Measurements from ENCODE around the gene GAPDHS. TPM values are rescaled to one million over a fixed set of nuclear protein-coding genes. Genes with fewer than 3 reads are reported as not detected.
A peak's percentile ranks its signal among the peaks of the same experiment; 100 is the strongest.

Gene GAPDHS
- total RNA-seq, 1 donor from 2014 or later, result not detected

DNA sequence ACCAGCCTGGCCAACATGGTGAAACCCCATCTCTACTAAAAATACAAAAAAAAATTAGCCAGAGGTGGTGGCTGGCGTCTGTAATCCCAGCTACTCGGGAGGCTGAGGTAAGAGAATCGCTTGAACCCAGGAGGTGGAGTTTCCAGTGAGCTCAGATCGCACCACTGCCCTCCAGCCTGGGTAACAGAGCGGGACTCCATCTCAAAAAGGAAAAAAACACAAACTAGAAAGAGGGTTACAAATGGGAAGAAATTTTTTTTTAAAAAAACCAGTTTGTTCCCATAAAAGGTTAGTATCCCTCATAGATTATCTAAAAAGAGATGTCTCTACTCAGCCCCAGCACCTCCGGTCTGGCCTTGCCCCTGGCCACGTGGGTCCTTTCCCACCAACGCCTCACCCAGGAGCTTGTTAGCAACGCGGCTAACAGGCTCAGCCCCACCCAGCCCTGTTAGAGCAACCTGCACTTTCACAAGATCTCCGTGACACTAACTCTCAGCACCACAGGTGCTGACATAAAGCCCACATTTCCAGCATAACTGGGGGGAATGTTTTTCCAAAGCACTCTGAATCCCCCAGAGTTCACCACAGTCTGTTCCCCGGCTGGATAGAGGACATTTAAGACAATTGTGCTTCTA lies 24.1 kb upstream of the GAPDHS start:
- peak; percentile 47 for ATAC-seq

DNA sequence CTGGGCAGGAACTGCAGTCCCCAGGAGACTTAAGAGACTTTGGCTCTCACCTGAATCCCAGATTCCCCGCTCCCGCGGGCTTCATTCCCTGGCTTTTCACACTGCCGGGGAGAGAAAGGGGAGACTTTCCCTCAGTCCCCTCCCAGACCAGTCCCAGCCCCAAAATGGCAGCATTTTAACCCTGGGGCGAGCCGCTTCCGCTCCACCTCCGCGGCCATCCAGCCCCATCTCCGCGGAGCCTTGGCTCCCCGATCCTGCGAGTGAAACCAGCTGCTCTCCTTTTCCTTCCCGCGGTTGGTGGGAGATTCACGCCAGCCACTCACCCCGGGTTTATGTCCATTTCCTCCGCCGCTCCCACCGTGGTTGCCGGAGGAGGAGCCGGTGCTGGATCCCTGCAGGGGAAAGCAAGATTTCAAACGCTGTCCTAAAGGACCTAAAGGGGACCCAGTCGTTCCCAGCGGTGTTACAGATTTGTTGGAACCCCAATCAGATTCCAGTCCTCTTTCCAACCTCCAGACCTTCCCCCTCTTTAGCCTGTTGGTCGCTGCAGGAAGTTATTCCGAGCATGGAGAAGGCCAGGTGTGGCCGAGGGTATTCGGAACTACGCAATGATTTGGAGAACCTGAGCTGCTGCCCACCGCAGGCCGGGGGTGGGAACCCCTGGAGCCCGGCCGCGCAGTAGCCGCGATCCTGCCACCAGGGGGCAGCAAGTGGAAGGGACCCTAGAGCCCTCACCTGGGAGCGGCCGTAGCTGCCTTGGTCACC lies 23.2 kb upstream of the GAPDHS start:
- peak; percentile 88 for ATAC-seq
- intact Hi-C loops (cut with DNase I), result no loop called here
- DNase-seq (ENCODE audit: low spot score), result peak; percentile 88

More for the DNA sequence above, 24.1 kb upstream of the GAPDHS start:
- intact Hi-C loops (cut with DNase I), result no loop called here
- DNase-seq (ENCODE audit: low spot score), result no peak

DNA sequence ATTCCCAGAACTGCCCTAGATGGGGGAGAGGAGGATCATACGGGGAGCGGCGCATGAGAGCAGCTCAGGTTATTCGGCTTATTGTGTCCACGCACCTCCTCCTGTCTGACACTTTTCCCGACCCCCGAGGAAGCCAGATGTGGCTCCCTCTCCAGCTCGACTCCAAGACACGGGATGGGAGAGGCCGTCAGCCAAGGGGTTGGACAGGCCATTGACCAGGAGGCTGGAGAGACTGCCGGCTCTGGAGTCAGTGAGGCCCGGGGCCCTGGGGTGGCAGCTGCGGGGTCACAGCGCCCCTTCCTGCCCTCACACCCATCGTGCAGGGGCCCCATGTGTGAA lies 22.7 kb upstream of the GAPDHS start:
- DNase-seq (ENCODE audit: low spot score), result no peak
- ATAC-seq, result peak; percentile 5
- intact Hi-C loops (cut with DNase I), result no loop called here

DNA sequence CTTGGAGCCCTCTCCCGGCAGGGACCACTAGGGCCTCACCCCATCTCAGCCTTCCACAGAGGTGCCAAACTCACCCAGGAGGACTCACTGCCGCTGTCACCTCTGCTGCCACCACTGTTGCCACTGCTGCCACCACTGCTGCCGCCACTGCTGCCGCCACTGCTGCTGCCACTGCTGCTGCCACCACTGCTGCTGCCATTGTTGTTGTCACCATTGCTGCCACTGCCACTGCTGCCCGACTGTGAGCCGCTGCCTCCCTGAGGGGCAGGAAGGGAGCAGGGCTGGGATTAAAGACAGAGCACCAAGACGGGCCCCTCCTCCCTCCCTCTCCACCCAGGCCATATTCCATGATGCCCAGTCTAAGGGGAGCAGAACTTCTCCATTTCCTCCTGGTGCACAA lies 21.9 kb upstream of the GAPDHS start:
- DNase-seq (ENCODE audit: low spot score), result no peak
- no peak for ATAC-seq
- intact Hi-C loops (cut with DNase I), result no loop called here

DNA sequence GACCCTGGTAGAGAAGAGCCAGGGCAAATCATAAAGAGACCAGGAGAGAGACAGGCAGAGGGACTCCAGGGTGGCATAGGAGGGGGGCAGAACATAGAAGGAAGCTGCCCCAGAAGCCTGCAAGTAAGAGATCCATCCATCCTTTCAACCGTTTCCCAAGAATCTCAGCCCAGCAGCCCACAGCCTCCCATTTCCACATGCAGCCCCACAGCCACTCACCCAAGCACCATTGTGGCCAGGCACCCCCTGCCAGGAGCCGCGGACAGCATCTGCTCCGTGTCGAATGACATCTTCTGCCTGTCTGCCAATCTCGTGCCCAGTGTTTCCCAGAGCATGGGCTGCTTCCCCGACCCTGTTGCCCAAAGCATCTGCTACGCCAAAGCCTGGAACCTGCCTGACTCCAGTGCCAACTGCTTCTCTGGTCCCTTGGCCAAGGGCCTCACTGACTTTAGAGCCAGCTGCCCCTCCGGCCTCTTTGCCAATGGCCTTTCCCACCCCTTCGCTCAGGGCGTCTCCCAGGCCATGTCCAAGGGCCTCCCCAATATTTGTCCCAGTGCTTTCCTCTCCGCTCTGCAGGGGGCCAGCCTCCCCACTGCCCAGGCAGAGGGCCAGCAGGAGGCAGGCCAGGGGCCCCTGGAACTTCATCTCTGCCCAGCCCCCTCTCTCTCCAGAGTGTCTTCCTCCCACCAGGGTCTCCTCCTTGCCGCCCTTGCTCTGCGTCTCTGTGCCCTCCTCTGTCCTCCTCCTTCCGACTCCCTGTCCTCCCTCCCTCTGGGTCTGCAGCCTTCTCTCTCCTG lies 20.2 kb upstream of the GAPDHS start:
- ATAC-seq, result no peak
- intact Hi-C loops (cut with DNase I), result no loop called here

DNA sequence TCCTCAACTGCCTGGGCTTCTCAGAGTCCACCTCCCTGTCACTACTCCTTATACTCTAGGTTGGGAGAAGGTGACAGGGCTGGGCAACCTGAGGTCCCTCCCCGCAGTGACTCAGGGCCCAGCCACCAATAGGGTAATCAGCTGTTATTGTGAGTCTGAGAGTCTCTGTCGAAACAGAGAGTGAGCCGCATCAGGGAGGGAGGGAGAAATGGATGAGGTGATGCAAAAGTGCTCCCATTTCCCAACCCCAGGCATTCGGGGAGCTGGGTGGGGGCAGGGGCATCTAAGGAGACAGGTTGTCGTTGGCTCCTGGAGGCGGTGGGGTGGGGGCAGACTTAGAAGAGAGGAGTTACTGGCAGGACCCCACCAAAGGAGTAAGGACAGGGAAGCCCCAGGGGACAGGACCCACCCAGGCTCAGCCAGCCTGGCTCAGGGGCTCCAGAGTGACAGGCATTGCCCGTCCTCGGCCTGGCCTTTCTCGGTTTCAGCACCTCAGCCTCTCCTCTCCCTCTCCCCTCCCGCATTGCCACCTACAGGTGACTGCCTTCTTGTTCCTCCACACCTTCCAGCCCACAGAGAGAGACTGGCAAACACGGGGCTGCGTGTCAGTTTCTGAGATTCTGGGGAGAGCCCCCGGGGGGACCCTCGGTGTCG lies 19.5 kb upstream of the GAPDHS start, which contains the start of gene DMKN:
Gene DMKN (minus strand): TSS at position 22 of the 654 bp plus-strand sequence. CDS start 174 bp downstream, outside the sequence.
- intact Hi-C loops (cut with DNase I), result no loop called here
- ATAC-seq (no peak), DNase-seq (ENCODE audit: low spot score) (no peak)

More for the DNA sequence above, 20.2 kb upstream of the GAPDHS start:
- no peak for DNase-seq (ENCODE audit: low spot score)

DNA sequence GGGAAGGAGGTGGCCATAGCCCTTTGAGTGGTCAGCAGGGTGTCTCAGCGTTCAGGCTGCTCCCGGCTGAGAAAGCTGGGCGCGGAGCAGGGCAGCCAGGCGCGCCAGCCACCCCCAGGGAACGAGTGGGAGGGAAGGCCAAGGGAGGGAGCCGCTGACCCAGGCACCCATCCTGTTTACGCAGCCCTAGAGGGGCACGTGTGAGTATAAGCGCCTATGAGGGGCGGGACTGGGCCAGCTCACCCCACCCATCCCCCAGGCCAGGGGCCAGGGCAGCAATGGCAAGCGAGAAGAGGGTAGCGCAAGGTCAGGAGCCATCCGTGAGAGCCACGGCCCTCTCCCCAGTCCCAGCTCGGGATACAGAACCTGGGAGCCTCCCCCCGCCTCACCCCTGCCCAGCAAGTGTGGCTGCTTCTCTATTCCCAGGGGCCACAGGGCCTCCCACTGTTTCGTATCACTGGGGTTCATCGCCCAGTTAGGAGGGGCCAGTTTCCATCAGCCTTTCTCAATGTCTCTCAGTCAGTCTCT lies 18.9 kb upstream of the GAPDHS start:
- ATAC-seq, result no peak
- intact Hi-C loops (cut with DNase I), result no loop called here
- no peak for DNase-seq (ENCODE audit: low spot score)

DNA sequence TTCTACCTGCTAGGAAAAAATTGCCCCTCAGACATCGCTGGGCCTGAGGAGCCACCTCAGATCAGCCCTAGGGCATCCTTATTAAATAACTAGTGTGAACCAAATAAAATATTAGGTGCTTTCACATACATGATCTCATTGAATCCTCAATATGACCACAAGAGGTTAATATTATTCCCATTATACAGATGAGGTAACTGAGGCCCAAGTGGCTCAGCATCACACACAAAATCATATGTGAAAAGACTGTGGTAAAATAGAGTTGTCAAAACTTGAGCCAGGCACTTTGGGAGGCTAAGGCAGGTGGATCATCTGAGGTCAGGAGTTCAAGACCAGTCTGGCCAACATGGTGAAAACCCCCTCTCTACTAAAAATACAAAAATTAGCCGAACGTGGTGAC lies 16.9 kb upstream of the GAPDHS start:
- DNase-seq (ENCODE audit: low spot score), result no peak
- intact Hi-C loops (cut with DNase I), result no loop called here

DNA sequence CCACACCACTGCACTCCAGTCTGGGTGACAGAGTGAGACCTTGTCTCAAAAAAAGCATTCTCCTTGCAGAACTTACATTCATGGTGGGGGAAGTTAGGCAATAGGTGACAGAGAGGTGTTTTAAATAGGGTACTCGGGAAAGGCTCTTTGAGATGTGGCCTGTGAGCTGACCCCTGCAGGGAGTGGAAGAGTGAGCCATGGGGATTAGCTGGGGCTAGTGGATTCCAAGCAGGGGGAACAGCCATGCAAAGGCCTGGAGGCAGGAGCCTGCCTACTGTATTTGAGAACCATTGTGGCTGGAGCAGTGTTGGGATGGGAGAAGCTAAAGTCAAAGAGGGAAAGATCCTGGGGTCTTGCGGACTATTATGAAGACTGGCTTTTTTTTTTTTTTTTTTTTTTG lies 15.9 kb upstream of the GAPDHS start:
- no peak for DNase-seq (ENCODE audit: low spot score)
- intact Hi-C loops (cut with DNase I), result no loop called here
- no peak for ATAC-seq

More for the DNA sequence above, 16.9 kb upstream of the GAPDHS start:
- ATAC-seq, result no peak

DNA sequence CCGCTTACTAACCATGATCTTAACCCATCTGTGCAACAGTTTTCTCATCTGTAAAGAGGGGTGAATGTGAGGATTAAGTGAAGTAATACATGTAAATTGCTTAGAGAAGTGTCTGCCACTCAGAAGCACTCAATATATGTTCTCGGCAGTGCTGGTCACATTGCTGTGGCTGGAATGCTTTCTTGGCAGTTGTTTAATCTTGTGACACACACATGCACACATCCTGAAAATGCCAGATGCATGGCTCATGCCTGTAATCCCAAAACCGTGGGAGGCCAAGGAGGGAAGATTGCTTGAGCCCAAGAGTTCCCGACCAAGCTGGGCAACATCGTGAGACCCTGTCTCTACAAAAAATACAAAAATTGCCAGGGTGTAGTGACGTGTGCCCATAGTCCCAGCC lies 14.9 kb upstream of the GAPDHS start:
- no peak for DNase-seq (ENCODE audit: low spot score)
- intact Hi-C loops (cut with DNase I), result no loop called here
- no peak for ATAC-seq

DNA sequence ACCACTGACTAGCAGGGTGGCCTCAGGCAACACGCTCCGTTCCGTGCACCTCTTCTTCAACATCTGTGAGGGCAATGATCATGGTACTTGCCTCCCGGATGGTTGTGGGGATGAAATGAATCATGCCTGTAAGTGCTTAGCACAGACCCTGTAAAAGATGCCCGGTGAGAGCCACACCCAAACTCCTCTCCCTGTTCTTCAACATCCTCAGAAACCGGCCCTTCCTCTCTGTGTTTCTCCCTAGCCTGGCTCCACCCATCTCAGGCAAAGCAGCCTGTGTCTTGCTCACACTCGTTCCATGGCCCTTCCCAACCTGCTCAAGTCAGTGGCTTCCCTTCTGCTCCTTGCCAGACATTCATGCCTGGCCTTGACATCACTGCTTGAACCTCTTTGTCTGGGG lies 14.0 kb upstream of the GAPDHS start:
- DNase-seq (ENCODE audit: low spot score) (no peak), ATAC-seq (no peak)
- intact Hi-C loops (cut with DNase I), result no loop called here

DNA sequence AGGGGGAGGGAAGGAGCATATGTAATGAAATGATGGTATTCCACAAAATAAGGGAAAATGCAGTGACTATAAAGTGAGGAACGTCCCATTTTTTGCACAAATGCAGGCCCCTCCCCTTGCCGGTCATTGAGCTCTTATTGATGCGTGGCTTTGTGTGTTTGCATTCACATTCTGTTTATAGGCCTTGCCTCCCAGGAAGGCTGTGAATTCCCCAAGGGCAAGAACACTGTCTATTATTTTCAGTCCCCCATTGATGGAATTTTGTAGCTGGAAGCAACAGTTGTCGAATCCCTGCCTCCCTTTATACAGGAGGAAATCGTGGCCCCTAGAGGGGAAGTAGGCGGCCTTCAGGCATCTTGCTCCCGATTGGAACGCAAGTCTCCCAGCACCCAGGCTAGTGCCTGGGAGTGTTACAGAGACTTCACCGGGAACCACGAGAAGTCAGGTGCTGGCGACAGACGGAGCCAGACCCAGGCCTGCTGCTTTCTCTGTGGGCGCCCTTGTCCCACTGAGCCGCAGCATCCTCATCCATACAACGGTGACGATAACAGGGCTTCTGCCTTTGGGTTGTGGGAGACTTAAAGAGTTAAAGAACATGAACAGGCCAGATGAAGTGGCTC lies 12.0 kb upstream of the GAPDHS start:
- DNase-seq (ENCODE audit: low spot score), result no peak
- ATAC-seq, result no peak
- intact Hi-C loops (cut with DNase I), result no loop called here

DNA sequence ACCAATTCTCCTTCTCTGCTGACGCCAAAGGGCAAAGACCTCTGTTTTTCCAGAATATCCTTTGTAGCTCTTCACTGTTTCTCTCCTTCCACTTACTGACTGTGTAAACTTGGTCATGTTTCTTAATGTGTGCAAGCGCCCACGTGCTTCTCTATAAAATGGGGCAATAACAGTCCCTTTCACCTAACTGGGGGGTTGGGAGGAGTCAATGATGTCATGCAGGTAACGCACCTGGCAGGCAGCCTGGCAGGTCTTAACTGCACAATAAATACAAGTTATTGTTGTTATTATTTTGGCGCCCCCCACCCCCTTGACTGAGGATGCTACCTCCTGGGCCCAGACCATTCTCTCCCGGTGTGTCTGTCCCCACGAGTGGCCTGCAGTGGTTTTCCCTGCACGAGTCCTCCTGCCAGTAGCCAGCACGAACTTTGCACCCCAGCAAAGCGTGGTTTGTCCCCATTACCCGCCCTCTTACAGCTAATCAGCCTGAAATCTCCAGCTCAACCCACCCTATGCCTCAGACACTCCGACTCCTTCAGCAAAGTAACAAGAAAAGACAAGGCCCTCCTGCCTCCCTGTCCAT lies 10.4 kb upstream of the GAPDHS start:
- intact Hi-C loops (cut with DNase I), result no loop called here
- no peak for DNase-seq (ENCODE audit: low spot score)
- ATAC-seq, result no peak

DNA sequence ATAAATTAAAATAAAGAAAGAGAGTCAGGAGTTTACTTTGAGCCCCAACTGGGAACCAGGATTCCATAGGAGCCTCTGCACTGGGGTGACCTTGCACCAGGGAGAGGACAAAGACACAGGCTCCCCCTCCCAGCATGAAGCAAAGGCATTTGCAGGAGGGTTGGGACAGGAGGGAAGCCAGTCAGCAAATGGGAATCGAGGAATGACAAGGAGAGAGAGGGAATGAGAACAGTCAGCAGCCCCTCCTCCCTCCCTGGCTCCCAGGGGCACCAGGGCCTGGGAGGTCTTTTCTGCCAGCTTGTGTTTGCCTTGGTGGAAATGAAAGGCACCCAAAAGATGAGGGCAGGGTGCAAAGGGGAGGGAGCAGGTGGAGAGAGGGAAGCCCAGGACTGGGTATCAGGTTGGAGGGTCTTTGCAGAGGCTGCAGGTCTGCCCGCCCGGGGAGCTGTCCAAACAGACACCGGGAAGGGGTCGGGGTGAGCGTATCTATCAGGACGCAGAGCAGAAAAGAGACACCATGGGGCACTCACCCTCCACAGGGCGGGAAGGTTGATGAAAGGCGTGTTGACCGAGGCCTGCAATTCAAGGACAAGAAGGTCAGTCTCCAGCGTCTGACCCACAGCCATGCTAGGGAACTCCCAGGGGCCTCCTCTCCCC lies 8.9 kb upstream of the GAPDHS start:
- intact Hi-C loops (cut with DNase I), result no loop called here
- ATAC-seq (no peak), DNase-seq (ENCODE audit: low spot score) (no peak)

DNA sequence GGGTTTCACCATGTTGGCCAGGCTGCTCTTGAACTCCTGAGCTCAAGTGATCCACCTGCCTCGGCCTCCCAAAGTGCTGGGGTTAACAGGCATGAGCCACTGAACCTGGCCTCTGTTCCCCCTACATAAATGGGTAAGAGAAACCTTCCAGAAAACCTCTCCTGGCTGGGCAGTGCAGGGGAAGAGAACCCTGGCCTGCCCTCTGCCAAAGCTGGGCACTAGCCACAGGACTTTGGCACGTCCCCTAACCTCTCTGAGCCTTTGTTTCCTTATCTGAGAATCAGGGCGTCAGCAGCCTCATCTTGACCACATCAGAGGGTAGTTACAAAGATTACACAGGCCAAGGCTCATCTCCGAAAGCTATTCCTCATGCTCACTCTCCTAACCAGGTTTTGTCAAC lies 7.4 kb upstream of the GAPDHS start:
- intact Hi-C loops (cut with DNase I), result no loop called here
- ATAC-seq, result no peak
- no peak for DNase-seq (ENCODE audit: low spot score)

DNA sequence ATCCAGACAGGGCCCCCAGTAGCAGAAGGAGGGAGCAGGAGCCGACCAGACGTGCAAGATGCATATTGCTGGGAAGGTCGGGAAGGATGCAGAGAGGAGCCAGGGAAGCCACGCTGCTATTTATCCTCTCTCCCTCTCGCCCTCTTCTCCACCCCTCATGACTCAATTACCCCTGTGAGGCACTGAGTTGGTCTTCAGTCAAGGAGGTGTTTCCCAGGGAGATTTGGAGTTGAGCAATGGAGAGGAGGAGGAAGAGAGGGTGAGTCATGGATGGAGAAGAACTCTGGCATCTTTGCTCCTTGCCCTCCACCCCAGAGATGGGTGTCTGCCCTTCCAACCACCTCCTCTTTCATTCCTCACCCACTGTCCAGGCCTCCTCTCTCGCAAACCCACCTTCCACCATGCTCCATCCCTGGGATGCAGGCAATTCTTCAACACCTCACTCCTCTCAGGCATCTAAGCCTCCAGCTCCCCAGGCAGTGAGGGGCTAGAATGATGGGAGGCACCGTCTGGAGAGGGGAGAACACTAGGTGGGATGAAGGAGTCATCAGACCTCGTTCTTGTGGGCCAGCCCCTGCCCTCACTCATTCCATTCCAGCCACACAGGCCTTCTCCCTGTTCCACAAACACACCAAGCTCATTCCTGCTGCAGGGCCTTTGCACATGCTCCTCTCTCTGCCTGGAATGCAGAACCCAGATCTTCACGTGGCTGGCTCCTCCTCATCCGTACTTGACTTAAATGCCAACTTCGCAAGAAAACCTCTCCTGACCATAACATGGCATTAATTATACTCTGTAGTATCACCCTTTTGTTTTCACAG lies 4.8 kb upstream of the GAPDHS start, which contains the start of gene SBSN:
Gene SBSN (minus strand): TSS at position 94 of the 821 bp plus-strand sequence. CDS start 30 bp downstream, at position 64.
- DNase-seq (ENCODE audit: low spot score) (no peak), ATAC-seq (no peak)
- intact Hi-C loops (cut with DNase I), result no loop called here

All from sciatic nerve (tissue), 2 donors.